ENCODE results near the gene C6orf62.
"Not testable (repeated sequence)": the region's sequence is repeated elsewhere in the genome, so short reads cannot be mapped to it uniquely, and the experiment has no call there.

Gene C6orf62

GRCh38 chr6:24742216-24742738 is 23.3 kb upstream of the C6orf62 start:
- DNase-seq = no peak

GRCh38 chr6:24740861-24741260 is 21.9 kb upstream of the C6orf62 start:
- no peak for DNase-seq

- no peak for DNase-seq
Observed at GRCh38 chr6:24738741-24739140, 19.8 kb upstream of the C6orf62 start.

GRCh38 chr6:24734710-24735109 is 15.8 kb upstream of the C6orf62 start:
- not testable (repeated sequence) for DNase-seq

- no peak for DNase-seq
Observed at GRCh38 chr6:24734166-24734565, 15.2 kb upstream of the C6orf62 start.

- DNase-seq = not testable (repeated sequence)
Observed at GRCh38 chr6:24731456-24732134, 12.6 kb upstream of the C6orf62 start.

GRCh38 chr6:24730653-24731052 is 11.7 kb upstream of the C6orf62 start:
- DNase-seq = not testable (repeated sequence)

GRCh38 chr6:24723270-24723669 is 4.3 kb upstream of the C6orf62 start:
- no peak for DNase-seq

- no peak for DNase-seq
Observed at GRCh38 chr6:24721461-24722215, 2.7 kb upstream of the C6orf62 start.

GRCh38 chr6:24720604-24721460 is 1.9 kb upstream of the C6orf62 start:
- DNase-seq = peak; percentile 100

GRCh38 chr6:24720131-24720603 is 1.2 kb upstream of the C6orf62 start:
- peak; percentile 67 to 74 for DNase-seq

GRCh38 chr6:24718449-24719124 is 367 bp downstream of the C6orf62 start:
- DNase-seq = no peak

- not testable (repeated sequence) for DNase-seq
Observed at GRCh38 chr6:24716602-24717148, 2.3 kb downstream of the C6orf62 start.

- DNase-seq = no peak
Observed at GRCh38 chr6:24710519-24711303, 8.2 kb downstream of the C6orf62 start.

- no peak for DNase-seq
Observed at GRCh38 chr6:24709014-24709711, 9.8 kb downstream of the C6orf62 start.

GRCh38 chr6:24708612-24709011 is 10.3 kb downstream of the C6orf62 start:
- no peak for DNase-seq

- no peak for DNase-seq
Observed at GRCh38 chr6:24704468-24704867, 14.5 kb downstream of the C6orf62 start.

- no peak for DNase-seq
Observed at GRCh38 chr6:24702720-24703282, 16.2 kb downstream of the C6orf62 start.

GRCh38 chr6:24699521-24700359 is 19.2 kb downstream of the C6orf62 start:
- DNase-seq = no peak
